Uterus (tissue), 2 donors: ENCODE data around the gene CCDC198.

Source experiments
- CTCF ChIP-seq, 4 experiments: fragments of 200-600 bp in 2 of 4; fragments of 450-650 bp in 2 of 4; sonication (generic) in 2 of 4; IDR thresholded peaks; one replicate each; pipeline ENCODE4 v1.5.1; 2016 to 2019; ENCODE audit warnings: antibody characterized with exemption in 4 of 4, mild to moderate bottlenecking in 2 of 4, moderate library complexity in 1 of 4
- POLR2A ChIP-seq, 2 donors: fragments of 450-650 bp; IDR thresholded peaks; one replicate each; pipeline ENCODE4 v1.6.1; 2016; ENCODE audit warnings: antibody characterized with exemption in 2 of 2, mild to moderate bottlenecking in 1 of 2, moderate library complexity in 1 of 2

- TF ChIP-seq POLR2A (IDR thresholded peaks at IDR 0.05) (no peak), CTCF (IDR thresholded peaks at IDR 0.05) (no peak)
These were observed 22.7 kb downstream of the CCDC198 start for GRCh38 chr14:57470909-57471308.
